Lung (tissue), 12 donors: ENCODE data around the gene TENM4. TPM values are rescaled to one million over a fixed set of nuclear protein-coding genes. Genes with fewer than 3 reads are reported as not detected.

Experiments used
- ATAC-seq: fragments of 200-7000 bp; cut with Tn5 transposase; one replicate; pipeline ENCODE4 v1.9.1; 2020; ENCODE audit warnings: moderate number of reproducible peaks; ENCODE audit not compliant: insufficient read depth, low FRiP score
- DNase-seq, 3 donors: peaks; one replicate each; pipeline ENCODE4 v3.0.0-alpha.2; 2013 to 2017
- H3K27ac ChIP-seq, 2 donors: one replicate each; pipeline ENCODE4 v1.5.1; 2013; ENCODE audit warnings: mild to moderate bottlenecking in 2 of 2, moderate library complexity in 2 of 2, control low read depth in 1 of 2, inconsistent platforms in 1 of 2, low read depth in 1 of 2, low read length in 1 of 2
- H3K27me3 ChIP-seq, 3 donors: one replicate each; pipeline ENCODE4 v1.5.1; 2013; ENCODE audit warnings: low read length in 2 of 3; ENCODE audit not compliant: control insufficient read depth in 3 of 3, insufficient read depth in 3 of 3
- H3K36me3 ChIP-seq, 4 donors: one replicate each; pipeline ENCODE4 v1.5.1; 2013; ENCODE audit warnings: low read length in 4 of 4, mild to moderate bottlenecking in 1 of 4, moderate library complexity in 1 of 4; ENCODE audit not compliant: control insufficient read depth in 4 of 4, insufficient read depth in 4 of 4
- H3K4me1 ChIP-seq, 5 donors: one replicate each; pipeline ENCODE4 v1.5.1; 2013; ENCODE audit warnings: low read length in 5 of 5, mild to moderate bottlenecking in 2 of 5, moderate library complexity in 1 of 5; ENCODE audit not compliant: control insufficient read depth in 5 of 5, insufficient read depth in 5 of 5
- H3K4me3 ChIP-seq: one replicate; pipeline ENCODE4 v1.5.1; 2013; ENCODE audit warnings: mild to moderate bottlenecking, control low read depth, moderate library complexity
- H3K9ac ChIP-seq, 2 donors: one replicate each; pipeline ENCODE4 v1.5.1; 2013; ENCODE audit warnings: low read length in 2 of 2, control low read depth in 1 of 2; ENCODE audit not compliant: insufficient read depth in 1 of 2
- H3K9me3 ChIP-seq, 4 donors: one replicate each; pipeline ENCODE4 v1.5.1; 2013; ENCODE audit warnings: low read length in 3 of 4, mild to moderate bottlenecking in 1 of 4, moderate library complexity in 1 of 4; ENCODE audit not compliant: control insufficient read depth in 4 of 4, insufficient read depth in 3 of 4
- WGBS, 2 donors: extraction: QIAGEN DNeasy Blood & Tissue Kit; methylation state at CpG; one replicate each; pipeline ENCODE4 v1.1.7; 2013; 5-methylcytosine and 5-hydroxymethylcytosine counted together
- polyA plus RNA-seq, 2 donors: library from polyadenylated mRNA; stranded (reverse); fragments of 200-250 nt; gene quantifications; one replicate each; pipeline ENCODE4 v1.2.1, GENCODE V29; 2013
- total RNA-seq, 2 donors: library from RNA; depleted of rRNA in 1 of 2; stranded (reverse); fragments of >200 nt in 1 of 2; gene quantifications; one replicate each; pipeline ENCODE4 v1.2.1, GENCODE V29; 2014 to 2021
- TF ChIP-seq, protein P1 (sequence below): IDR thresholded peaks from 2 replicates; pipeline ENCODE4 v1.5.1; 2012; ENCODE audit warnings: mild to moderate bottlenecking; ENCODE audit errors: control extremely low read depth, extremely low read depth
- donor health status: control.
- donor health status: control.
- donor health status: Bipolar disorder and iron deficiency.
- donor health status: healthy.
- donor health status: DM: yes; HTN: yes; CAD: no.

The TENM4 gene
- total and polyA plus RNA-seq, 4 donors, result 0.28 to 16.4 (median 3.2) TPM

DNA sequence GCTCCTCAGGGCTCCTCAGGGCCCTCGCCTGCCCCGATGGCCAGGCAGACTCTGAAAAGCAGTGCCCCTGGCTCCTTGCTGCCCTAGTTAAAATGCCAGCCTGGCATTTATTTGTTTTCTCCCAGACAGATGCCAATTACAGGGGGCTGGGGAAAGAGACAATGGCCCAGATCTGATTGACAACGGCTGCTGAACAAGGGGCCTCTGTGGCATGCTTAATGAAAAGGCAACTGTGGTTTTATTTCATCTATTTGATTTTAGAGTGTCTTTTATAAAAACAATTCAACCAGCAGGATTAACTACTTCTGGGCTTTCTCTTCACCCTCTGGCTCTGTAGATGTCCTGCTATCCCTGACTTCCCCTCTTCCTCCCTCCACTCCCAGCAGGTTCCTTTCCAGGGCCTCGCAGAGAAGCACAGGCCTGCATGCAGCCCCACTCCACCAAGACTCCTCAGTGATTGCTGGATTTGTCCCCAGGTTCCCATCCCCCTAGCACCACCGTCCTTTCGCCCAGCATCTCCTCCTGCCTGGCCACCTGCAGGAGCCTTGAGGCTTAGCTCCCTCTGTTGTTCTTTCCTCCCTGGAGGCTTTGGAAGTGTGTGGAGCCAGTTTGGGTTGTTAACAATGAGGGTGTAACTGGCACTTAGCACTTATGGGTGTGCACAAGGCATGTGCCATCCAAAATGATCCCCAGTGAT lies 171.1 kb downstream of the TENM4 start:
- no peak overlapping the region for H3K9ac ChIP-seq
- no peaks in the 10 kb centered on the region for H3K36me3 ChIP-seq
- no peak overlapping the region for H3K4me3 ChIP-seq
- H3K27me3 ChIP-seq, result no peaks in the 10 kb centered on the region
- TF ChIP-seq, protein P1, sequence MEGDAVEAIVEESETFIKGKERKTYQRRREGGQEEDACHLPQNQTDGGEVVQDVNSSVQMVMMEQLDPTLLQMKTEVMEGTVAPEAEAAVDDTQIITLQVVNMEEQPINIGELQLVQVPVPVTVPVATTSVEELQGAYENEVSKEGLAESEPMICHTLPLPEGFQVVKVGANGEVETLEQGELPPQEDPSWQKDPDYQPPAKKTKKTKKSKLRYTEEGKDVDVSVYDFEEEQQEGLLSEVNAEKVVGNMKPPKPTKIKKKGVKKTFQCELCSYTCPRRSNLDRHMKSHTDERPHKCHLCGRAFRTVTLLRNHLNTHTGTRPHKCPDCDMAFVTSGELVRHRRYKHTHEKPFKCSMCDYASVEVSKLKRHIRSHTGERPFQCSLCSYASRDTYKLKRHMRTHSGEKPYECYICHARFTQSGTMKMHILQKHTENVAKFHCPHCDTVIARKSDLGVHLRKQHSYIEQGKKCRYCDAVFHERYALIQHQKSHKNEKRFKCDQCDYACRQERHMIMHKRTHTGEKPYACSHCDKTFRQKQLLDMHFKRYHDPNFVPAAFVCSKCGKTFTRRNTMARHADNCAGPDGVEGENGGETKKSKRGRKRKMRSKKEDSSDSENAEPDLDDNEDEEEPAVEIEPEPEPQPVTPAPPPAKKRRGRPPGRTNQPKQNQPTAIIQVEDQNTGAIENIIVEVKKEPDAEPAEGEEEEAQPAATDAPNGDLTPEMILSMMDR, result no peak
- no peak for ATAC-seq
- H3K9me3 ChIP-seq, result peaks cover 0 to 1% (median 0%) of the 10 kb centered on the region in 4 donors
- DNase-seq, result no peak
- 76 to 77% methylated on average over 6 of the region's 6 CpGs for WGBS, 2 donors
- no peak overlapping the region for H3K27ac ChIP-seq
- peaks cover 0 to 5% (median 0%) of the 10 kb centered on the region in 5 donors for H3K4me1 ChIP-seq

DNA sequence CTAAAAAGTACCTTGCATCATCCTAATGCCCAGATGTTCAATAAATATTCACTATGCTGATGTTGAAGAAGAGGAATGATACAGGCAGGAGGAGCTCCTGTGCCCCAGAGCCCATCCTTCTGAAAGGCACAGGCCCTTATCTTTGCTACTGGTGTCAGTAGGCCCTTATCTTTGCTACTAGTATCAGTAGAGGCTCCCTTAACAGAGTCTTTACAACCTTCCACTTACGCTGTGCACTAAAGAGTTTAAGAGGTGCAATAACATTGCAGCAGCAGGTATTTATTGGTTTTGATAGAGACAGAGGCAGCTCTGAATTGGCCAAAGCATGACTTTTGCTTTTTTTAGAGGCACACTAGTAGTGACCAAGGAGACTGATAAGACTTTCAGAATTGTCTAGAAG lies 174.4 kb downstream of the TENM4 start:
- DNase-seq (no peak), ATAC-seq (no peak)
- peaks cover 0 to 2% (median 0%) of the 10 kb centered on the region in 3 donors for H3K27me3 ChIP-seq
- no peak overlapping the region for H3K27ac ChIP-seq
- H3K4me3 ChIP-seq, result no peak overlapping the region
- peaks cover 0 to 23% (median 0%) of the 10 kb centered on the region in 5 donors for H3K4me1 ChIP-seq
- H3K9ac ChIP-seq, result no peak overlapping the region
- TF ChIP-seq, protein P1, result no peak
- WGBS, 2 donors, result 76 to 85% methylated on average over 1 of the region's 1 CpG
- H3K9me3 ChIP-seq, result peaks cover 0 to 1% (median 0%) of the 10 kb centered on the region in 4 donors
- H3K36me3 ChIP-seq, result no peaks in the 10 kb centered on the region

DNA sequence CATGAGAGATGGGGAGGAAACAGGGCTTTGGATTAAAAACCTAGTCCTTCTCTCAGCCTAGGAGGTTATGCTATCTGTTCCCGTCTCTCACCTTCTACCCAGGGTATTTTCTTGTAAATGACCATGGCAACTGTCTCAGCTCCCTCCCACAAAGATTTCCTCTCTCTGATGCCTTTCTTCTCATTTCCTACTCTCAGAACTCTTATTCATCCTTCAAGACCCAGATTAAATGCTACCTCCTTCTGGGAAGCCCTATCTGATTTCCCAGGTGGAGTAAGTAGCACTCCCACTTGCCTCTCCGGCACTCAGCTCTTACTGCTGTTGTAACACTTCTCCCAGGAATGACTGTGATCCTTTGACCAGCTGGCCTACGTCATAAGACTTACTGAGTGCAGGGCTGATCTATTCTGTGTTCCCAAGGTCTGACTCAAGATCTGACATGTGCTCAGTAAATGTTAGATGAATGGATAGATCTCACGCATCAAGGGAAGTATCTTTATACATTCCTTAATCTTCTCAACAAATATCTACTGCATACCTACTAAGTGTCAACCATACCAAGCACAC lies 175.0 kb downstream of the TENM4 start:
- WGBS, 2 donors, result 60 to 64% methylated on average over 4 of the region's 4 CpGs
- ATAC-seq (no peak), DNase-seq (no peak)
- TF ChIP-seq, protein P1, result no peak
- Histone ChIP-seq H3K36me3 (no peaks in the 10 kb centered on the region), H3K4me3 (no peak overlapping the region), H3K4me1 (peaks cover 0 to 23% (median 2%) of the 10 kb centered on the region in 5 donors), H3K27me3 (peaks cover 0 to 2% (median 0%) of the 10 kb centered on the region in 3 donors), H3K27ac (no peak overlapping the region), H3K9ac (no peak overlapping the region), H3K9me3 (peaks cover 0 to 1% (median 0%) of the 10 kb centered on the region in 4 donors)
